GM18526 (cell line): Measurements from ENCODE around the gene UQCC5.

Experiments
- POLR2A ChIP-seq: IDR thresholded peaks from 3 replicates; pipeline ENCODE4 v1.6.1; 2011; ENCODE audit not compliant: insufficient read length; ENCODE audit errors: extremely low read depth

The UQCC5 gene

GRCh38 chr3:52517796-52518722, 18.3 kb upstream of the UQCC5 start:
- no peak for TF ChIP-seq POLR2A

GRCh38 chr3:52518723-52519444, 17.5 kb upstream of the UQCC5 start:
- TF ChIP-seq POLR2A: no peak

- TF ChIP-seq POLR2A: no peak
Measured at GRCh38 chr3:52519445-52520140, 16.8 kb upstream of the UQCC5 start.

- TF ChIP-seq POLR2A: no peak
Measured at GRCh38 chr3:52520141-52520667, 16.2 kb upstream of the UQCC5 start.

GRCh38 chr3:52520716-52521487, 15.5 kb upstream of the UQCC5 start:
- TF ChIP-seq POLR2A: no peak

GRCh38 chr3:52521488-52521824, 14.9 kb upstream of the UQCC5 start:
- TF ChIP-seq POLR2A: no peak

GRCh38 chr3:52521881-52522650, 14.3 kb upstream of the UQCC5 start:
- TF ChIP-seq POLR2A: no peak

- no peak for TF ChIP-seq POLR2A
Measured at GRCh38 chr3:52522651-52523251, 13.7 kb upstream of the UQCC5 start.

GRCh38 chr3:52523386-52524257, 12.8 kb upstream of the UQCC5 start:
- no peak for TF ChIP-seq POLR2A

GRCh38 chr3:52524258-52524751, 12.1 kb upstream of the UQCC5 start:
- TF ChIP-seq POLR2A: no peak

GRCh38 chr3:52524752-52525679, 11.4 kb upstream of the UQCC5 start:
- TF ChIP-seq POLR2A: no peak
